Erythroblast (primary cell): ENCODE results near the gene ALDH4A1.

Source experiments
- GATA1 ChIP-seq: IDR thresholded peaks from 2 replicates; pipeline ENCODE4 v1.6.1; 2011; ENCODE audit warnings: low read depth, mild to moderate bottlenecking, control low read depth, low read length, moderate library complexity
- POLR2A ChIP-seq: IDR thresholded peaks from 2 replicates; pipeline ENCODE4 v1.6.1; 2011; ENCODE audit warnings: mild to moderate bottlenecking, low read length

GRCh38 chr1:18893120-18893519 is 9.2 kb downstream of the ALDH4A1 start:
- TF ChIP-seq POLR2A (no peak), GATA1 (no peak)
